Progenitor cell of endocrine pancreas (in vitro differentiated cells): ENCODE data around the gene FRMD4A. TPM values are rescaled to one million over a fixed set of nuclear protein-coding genes. Genes with fewer than 3 reads are reported as not detected.
"Not testable (repeated sequence)": the region's sequence is repeated elsewhere in the genome, so short reads cannot be mapped to it uniquely, and the experiment has no call there.

Source experiments
- DNase-seq: peaks from one replicate; pipeline ENCODE4 v3.0.0; 2021; ENCODE audit warnings: low spot score; ENCODE audit not compliant: unreplicated experiment
- H3K27ac Mint-ChIP-seq: 2 replicates; pipeline ENCODE4 v1.8.0; 2021; ENCODE audit warnings: mild to moderate bottlenecking, moderate library complexity, mixed read lengths
- H3K27me3 Mint-ChIP-seq: 2 replicates; pipeline ENCODE4 v1.8.0; 2021; ENCODE audit warnings: mixed read lengths
- H3K36me3 Mint-ChIP-seq: 2 replicates; pipeline ENCODE4 v1.8.0; 2022; ENCODE audit warnings: mixed read lengths; ENCODE audit not compliant: insufficient read depth
- H3K4me1 Mint-ChIP-seq: 2 replicates; pipeline ENCODE4 v1.8.0; 2021; ENCODE audit warnings: low read depth, mixed read lengths
- H3K4me3 Mint-ChIP-seq: 2 replicates; pipeline ENCODE4 v1.8.0; 2021; ENCODE audit warnings: low read depth, mild to moderate bottlenecking, moderate library complexity, mixed read lengths
- H3K9me3 Mint-ChIP-seq: 2 replicates; pipeline ENCODE4 v1.8.0; 2021; ENCODE audit warnings: low read depth, mixed read lengths
- CTCF ChIP-seq: fragments of 200-600 bp; sonication (generic); IDR thresholded peaks from one replicate; pipeline ENCODE4 v1.5.0; 2021; ENCODE audit warnings: antibody characterized with exemption, mild to moderate bottlenecking; ENCODE audit not compliant: unreplicated experiment
- total RNA-seq: library from RNA; stranded (reverse); gene quantifications from 2 replicates; pipeline ENCODE4 v1.2.1, GENCODE V29; 2021

FRMD4A gene
- total RNA-seq, 1 donor from 2014 or later, result 42.2 TPM

- H3K4me1 Mint-ChIP-seq, result no peaks in the 10 kb centered on the region
- no peak for DNase-seq
- H3K9me3 Mint-ChIP-seq, result no peaks in the 10 kb centered on the region
- peaks cover 11% of the 10 kb centered on the region for H3K27me3 Mint-ChIP-seq
- no peak overlapping the region for H3K4me3 Mint-ChIP-seq
- H3K36me3 Mint-ChIP-seq, result no peaks in the 10 kb centered on the region
- no peak overlapping the region for H3K27ac Mint-ChIP-seq
- TF ChIP-seq CTCF, result no peak
Observed at GRCh38 chr10:14074062-14074884, 256.5 kb downstream of the FRMD4A start.

- Mint-ChIP-seq H3K27ac (no peak overlapping the region), H3K4me3 (no peak overlapping the region), H3K27me3 (peaks cover 11% of the 10 kb centered on the region), H3K4me1 (no peaks in the 10 kb centered on the region), H3K9me3 (no peaks in the 10 kb centered on the region), H3K36me3 (no peaks in the 10 kb centered on the region)
- DNase-seq, result no peak
- no peak for TF ChIP-seq CTCF
Observed at GRCh38 chr10:14072541-14072940, 258.2 kb downstream of the FRMD4A start.

GRCh38 chr10:14071956-14072355 lies 258.8 kb downstream of the FRMD4A start:
- Mint-ChIP-seq H3K9me3 (no peaks in the 10 kb centered on the region), H3K36me3 (no peaks in the 10 kb centered on the region), H3K4me3 (no peak overlapping the region), H3K4me1 (no peaks in the 10 kb centered on the region), H3K27me3 (peaks cover 11% of the 10 kb centered on the region), H3K27ac (no peak overlapping the region)
- no peak for TF ChIP-seq CTCF
- no peak for DNase-seq

DNA sequence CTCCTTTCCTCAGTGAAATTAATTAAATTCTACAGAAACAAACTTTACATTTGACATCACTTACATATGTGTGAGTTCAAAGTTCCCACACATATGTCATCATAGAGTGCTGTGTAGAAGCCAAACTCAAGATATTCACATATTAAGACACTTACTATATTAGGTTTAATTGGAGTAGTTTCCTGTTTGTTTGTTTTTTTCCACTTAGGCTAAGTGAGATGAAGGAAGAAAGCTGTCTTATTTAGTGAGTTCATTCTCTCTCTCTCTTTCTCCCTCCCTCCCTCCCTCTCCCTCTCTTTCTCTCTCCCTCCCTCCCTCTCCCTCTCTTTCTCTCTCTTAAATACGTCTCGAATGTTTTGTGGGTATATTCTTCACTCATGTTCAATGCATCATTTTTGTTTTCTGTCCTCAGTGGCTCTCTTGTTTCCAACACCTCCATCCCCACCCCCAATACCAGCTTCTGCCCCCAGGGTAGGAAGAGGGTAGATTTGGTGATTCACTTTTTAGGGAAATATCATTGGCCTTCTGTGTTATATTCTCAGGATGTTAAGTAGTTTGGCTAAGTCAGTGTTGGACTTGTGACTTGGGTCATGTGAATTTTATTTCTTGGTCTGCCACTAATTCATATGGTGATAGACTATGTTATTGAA lies 262.0 kb downstream of the FRMD4A start:
- DNase-seq, result no peak
- H3K4me1 Mint-ChIP-seq, result peaks cover under 1% of the 10 kb centered on the region
- peaks cover 9% of the 10 kb centered on the region for H3K27me3 Mint-ChIP-seq
- H3K9me3 Mint-ChIP-seq, result no peaks in the 10 kb centered on the region
- no peak overlapping the region for H3K4me3 Mint-ChIP-seq
- no peak for TF ChIP-seq CTCF
- H3K27ac Mint-ChIP-seq, result no peak overlapping the region
- no peaks in the 10 kb centered on the region for H3K36me3 Mint-ChIP-seq

- not testable (repeated sequence) for H3K27ac Mint-ChIP-seq, H3K4me1 Mint-ChIP-seq, H3K9me3 Mint-ChIP-seq
Observed at GRCh38 chr10:14067638-14068037, 263.1 kb downstream of the FRMD4A start.

More at GRCh38 chr10:14067638-14068037, 263.1 kb downstream of the FRMD4A start:
- not testable (repeated sequence) for H3K27me3 Mint-ChIP-seq, H3K36me3 Mint-ChIP-seq, H3K4me3 Mint-ChIP-seq, DNase-seq
